NCI-H187 (cell line): ENCODE measurements around the gene NRG3.

ENCODE experiments used
- DNase-seq, 2 experiments: peaks; one replicate each; lab custom pipeline; 2025; lab: John Stamatoyannopoulos, UW

NRG3 gene

DNA sequence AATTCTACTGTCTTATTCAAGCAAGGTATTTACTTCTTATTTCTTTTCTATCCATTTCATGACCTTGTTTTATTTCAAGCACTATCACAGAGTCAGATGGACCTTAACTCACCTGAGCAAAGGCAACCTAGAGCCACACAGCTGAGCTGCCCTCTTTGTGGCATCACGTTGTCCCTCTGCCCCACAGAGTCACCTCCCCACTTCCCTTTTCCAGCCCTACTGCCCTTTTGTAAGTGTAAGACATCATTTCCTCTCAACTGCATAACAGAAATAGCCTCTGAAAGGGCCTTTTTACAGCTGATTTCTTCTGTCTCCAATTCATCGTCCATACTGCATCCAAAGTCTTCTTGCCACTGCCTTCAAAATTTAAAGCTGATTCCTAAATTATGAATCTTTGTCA, 946.0 kb downstream of the NRG3 start:
- no peak for DNase-seq

- DNase-seq: no peak
These were observed 951.1 kb downstream of the NRG3 start for GRCh38 chr10:82826132-82826531.

DNA sequence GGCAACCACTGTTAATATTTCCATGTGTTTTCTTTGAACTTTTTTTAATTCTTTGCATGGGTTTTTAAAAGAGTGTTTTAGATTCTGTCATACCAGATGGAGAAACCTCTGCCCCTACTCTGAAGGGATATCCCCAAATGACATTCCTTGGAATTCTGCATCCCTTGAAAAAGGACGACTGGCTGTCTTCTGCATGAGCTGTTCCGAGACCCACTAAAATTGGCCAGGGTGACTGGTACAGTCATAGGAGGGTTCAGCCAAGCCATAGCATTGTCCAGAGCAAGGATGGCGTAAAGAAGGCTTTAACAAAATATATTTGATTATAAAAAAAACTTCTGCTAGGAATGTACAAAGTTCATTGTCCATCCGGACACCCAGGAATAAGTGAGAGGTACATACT, 952.9 kb downstream of the NRG3 start:
- no peak for DNase-seq

GRCh38 chr10:82847242-82847641, 972.2 kb downstream of the NRG3 start:
- DNase-seq: no peak

GRCh38 chr10:82850191-82850590, 975.2 kb downstream of the NRG3 start:
- DNase-seq: no peak

DNA sequence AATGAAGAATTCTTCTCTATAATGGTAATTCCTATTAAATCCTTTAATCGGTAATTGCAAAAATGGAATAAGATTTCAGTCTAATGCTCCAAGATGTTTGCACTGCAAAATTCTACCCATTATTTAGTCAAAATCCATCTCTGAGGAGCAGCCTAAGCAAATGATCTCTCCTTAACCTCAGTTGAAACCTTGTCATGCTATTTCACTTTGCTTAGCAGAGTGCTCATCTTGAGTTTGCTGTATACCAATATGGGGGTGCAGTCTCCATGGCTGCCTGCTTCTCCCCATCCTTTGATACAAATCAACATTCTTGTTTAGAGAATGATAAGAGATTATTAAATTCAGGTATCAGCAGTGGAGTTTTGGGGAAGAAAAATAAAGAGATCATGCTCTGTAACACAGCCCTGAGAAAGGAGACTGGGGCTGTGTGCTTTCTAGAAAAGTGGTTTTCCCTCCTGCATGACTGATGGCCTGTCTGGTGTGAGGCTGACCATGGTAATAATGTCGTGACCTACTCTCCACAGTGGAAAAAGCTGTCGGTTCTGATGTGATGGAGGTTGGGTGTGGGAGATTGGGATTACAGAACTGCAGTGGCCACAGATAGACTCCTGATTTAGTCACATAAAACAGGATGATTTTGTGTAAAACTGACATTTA, 982.1 kb downstream of the NRG3 start:
- no peak for DNase-seq

GRCh38 chr10:82861889-82862288, 986.9 kb downstream of the NRG3 start:
- DNase-seq: no peak

DNA sequence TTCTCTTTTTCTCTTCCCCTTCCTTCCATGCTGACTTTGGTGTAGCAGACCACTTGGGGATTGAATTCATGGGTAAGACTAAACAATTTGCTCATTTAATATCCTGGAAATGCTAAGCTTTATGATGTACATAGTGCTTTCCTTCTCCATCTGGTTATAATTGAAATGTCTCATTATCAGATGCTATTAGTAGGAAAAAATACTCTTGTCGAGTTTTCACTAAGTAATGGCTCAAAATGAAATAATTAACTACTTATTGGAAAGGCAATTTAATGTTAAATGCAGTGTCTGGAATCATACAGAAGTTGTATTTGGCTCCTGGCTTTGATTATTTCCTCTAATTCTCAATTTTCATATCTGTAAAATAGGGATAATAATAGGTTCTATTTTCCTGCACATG, 990.4 kb downstream of the NRG3 start:
- DNase-seq: no peak

DNA sequence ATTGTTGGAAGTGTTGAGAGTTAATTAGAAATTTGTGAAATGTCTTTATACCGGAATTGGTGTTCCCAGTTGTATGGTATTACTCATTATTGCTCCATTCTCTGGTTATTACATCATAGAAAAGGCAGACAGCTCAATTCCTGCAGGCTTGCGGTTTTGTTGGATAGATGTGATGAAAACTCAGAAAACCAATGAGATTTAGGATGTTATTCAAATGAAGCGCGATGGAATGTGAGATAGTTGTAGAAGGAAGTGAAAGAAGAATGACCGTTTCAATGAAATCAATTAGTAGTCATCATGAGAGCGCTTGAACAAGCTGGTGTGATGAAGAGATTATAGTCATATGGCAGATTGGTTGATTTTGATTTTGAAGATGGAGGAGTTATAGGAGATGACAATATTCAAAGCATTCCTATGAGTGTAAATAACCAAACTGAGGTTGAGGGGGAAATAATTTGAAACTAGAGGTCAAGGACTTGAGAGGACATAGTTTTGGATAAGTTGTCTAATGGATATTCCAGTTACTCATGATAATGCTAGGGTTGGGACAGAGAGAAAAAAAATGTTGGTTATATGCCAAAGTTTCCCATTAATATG, 991.5 kb downstream of the NRG3 start:
- DNase-seq: no peak

DNA sequence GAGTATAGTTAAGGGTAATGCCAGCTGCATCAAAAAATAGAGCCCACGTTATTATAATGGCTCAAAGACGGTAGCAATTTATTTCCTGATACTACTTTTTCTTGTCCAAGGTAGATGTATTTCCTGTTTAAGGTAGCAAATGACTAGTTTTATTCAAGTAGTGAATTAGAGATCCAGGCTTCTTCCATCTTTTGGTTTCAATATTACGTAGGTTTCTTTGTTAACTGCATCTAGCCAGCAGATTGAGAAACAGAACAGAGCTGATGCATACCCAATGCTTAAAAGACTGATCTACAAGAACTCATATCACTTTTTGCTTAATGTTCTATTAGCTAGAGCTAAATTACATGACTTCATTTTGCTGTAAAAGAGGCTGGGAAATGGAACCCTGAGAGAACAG, 992.1 kb downstream of the NRG3 start:
- DNase-seq: no peak

DNA sequence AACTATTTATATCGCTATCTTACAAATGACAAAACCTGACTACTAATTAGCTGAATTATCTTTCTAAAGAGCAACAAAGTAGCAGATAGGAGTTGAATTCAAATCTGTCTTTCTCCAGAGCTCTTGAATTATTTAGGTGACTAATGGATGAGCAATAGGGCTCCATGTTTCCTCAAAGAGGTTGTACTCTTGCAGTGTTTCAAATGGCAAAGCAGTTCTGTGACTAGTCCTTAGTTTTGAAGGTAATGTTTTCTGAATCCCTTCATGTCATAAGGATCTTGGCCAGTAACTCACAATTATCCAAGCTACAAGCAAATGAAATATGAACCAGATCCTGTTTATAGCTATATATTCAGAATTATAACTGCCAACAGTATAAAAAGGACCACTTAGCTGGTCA, 999.7 kb downstream of the NRG3 start:
- no peak for DNase-seq

GRCh38 chr10:82880776-82881290, 1005.8 kb downstream of the NRG3 start:
- no peak for DNase-seq

DNA sequence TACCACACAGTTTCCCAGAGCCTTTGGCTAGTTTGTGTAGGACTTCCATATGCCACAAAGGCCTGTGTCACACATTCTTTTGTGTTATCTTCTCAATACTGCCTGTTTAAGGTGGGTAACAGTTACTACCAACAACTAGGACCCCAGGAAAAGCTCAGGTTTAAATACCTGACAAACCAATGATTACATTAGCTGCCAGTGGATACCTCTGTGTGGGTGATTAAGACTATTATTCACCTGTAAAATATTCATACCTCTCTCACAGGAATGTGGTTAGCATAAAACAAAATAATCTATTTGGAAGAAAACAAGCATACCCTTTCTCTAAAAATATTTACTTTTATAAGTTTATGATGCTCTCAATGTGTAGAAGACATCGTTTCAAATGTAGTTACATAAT, 1007.7 kb downstream of the NRG3 start:
- DNase-seq: no peak

- no peak for DNase-seq
These were observed 1008.6 kb downstream of the NRG3 start for GRCh38 chr10:82883603-82884002.

DNA sequence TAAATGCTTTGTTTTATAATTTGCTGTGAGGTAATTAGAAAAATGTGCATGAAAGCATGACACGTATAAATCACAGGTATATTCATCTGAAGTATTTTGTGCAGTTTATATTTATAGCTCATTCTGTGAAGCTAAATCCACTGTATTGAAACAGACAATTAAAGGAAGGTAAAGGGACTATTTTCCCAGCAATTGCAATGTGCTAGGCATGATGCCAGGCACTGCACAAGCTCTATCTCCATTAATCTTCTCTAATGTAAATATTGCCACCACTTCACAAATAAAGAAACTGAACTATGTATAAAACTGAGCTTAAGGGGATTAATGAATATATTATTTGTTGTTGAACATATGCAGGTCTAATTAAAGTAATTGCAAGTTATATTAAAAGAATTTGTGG, 1012.5 kb downstream of the NRG3 start:
- no peak for DNase-seq

GRCh38 chr10:82888809-82889455, 1013.9 kb downstream of the NRG3 start:
- DNase-seq: no peak

GRCh38 chr10:82889728-82890127, 1014.7 kb downstream of the NRG3 start:
- no peak for DNase-seq

- DNase-seq: no peak
These were observed 1015.6 kb downstream of the NRG3 start for GRCh38 chr10:82890573-82890972.

DNA sequence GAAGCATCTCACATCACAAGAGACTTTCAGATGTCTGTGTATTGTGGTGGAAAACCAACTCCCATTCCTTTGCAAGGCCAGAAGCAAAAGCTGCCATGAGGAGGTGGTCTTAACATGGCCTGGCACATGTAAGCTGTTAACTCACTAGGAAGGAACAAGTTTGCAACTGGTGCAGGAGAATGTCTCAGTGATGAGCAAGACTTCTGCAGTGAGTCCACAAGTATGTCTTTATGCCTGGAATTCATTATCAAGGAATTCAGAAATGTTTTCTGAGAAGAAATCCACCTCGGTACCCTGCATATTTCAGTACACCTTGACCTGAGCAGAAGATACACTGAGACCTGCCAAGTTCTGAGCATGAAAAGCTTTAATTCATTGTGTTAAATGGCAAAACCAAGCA, 1033.1 kb downstream of the NRG3 start:
- no peak for DNase-seq

GRCh38 chr10:82908751-82909150, 1033.8 kb downstream of the NRG3 start:
- DNase-seq: no peak

GRCh38 chr10:82910301-82910700, 1035.3 kb downstream of the NRG3 start:
- DNase-seq: no peak

DNA sequence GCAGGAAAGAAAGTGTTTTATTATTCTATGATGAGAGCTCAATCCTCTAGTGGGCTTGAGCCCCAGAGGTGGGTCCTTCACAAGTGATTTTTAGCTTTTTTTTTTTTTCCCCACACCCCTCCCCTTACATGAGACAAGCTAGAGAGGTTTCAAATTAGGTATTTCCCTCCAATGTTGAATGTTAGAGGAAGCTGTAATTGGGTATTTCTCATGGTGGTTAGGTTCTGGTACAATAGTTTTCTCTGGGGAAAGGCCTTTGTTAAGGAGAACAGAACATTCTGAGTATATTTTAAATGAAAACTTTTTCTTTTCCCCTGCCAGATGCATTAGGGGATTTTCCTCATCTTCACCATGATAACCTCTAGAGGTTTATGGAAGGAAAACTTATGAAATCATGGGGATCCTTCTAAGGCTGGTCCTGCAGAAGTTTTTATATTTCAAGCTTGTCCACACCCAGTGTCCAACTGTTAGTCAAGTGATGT, 1039.7 kb downstream of the NRG3 start:
- no peak for DNase-seq

DNA sequence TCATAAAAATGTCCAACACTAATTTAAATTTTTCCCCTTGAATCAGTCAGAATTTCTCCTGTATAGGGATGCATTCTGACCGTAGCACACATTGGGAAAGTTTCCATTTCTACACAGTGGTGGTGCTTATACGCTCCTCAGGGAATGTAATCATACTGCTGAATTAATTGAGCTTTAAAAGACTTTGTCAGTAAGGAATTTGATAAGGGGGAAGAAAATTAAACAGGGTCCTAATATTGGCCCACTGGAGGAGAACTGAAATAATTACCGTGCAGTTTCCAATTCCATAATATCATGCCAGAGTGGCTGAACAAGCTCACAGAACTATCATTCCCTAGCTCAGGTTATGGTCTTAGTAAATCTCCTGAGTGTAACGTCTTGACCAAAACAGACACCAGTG, 1041.9 kb downstream of the NRG3 start:
- no peak for DNase-seq
